ENCODE measurements around the gene ZNF808.
A peak's percentile ranks its signal among the peaks of the same experiment; 100 is the strongest.
"Not testable (repeated sequence)": the region's sequence is repeated elsewhere in the genome, so short reads cannot be mapped to it uniquely, and the experiment has no call there.

ZNF808 gene

GRCh38 chr19:52527134-52527955 lies at the start of gene ZNF808:
Gene ZNF808 (plus strand): TSS chr19:52527668. CDS start chr19:52543285, 15,617 bp downstream.
- ChIA-PET POLR2A (ENCODE audit: low non-redundant PET) (no interaction called here), CTCF (interaction anchor here (0.6 kb wide), 1 partner anchor 87 kb away, joined by 3 read pairs; no protein-coding TSS in a partner anchor)
- peak; percentile 37 for TF ChIP-seq CTCF (conservative IDR thresholded peaks at IDR 0.05; ENCODE audit: low read depth)
- H3K27ac ChIP-seq = peak within 1 kb of the TSS; percentile 86
- DNase-seq (ENCODE audit: low spot score) = peak; percentile 79

GRCh38 chr19:52484111-52484743 lies 43.2 kb upstream of the ZNF808 start:
- DNase-seq (ENCODE audit: low spot score); CTCF ChIA-PET; H3K27ac ChIP-seq; POLR2A ChIA-PET (ENCODE audit: low non-redundant PET): not testable (repeated sequence)

GRCh38 chr19:52485064-52485463 lies 42.4 kb upstream of the ZNF808 start:
- CTCF ChIA-PET = interaction anchor here (0.6 kb wide), 1 partner anchor 9 kb away, joined by 3 read pairs; no protein-coding TSS in a partner anchor
- DNase-seq (ENCODE audit: low spot score); POLR2A ChIA-PET (ENCODE audit: low non-redundant PET); H3K27ac ChIP-seq: not testable (repeated sequence)

GRCh38 chr19:52485561-52486240 lies 41.8 kb upstream of the ZNF808 start:
- DNase-seq (ENCODE audit: low spot score); POLR2A ChIA-PET (ENCODE audit: low non-redundant PET); H3K27ac ChIP-seq: not testable (repeated sequence)
- CTCF ChIA-PET = interaction anchor here (0.6 kb wide), 1 partner anchor 8 kb away, joined by 3 read pairs; no protein-coding TSS in a partner anchor

GRCh38 chr19:52492201-52492993 lies 35.1 kb upstream of the ZNF808 start:
- POLR2A ChIA-PET (ENCODE audit: low non-redundant PET) = no interaction called here
- no peak overlapping the region for H3K27ac ChIP-seq
- no peak for TF ChIP-seq CTCF (conservative IDR thresholded peaks at IDR 0.05; ENCODE audit: low read depth)
- CTCF ChIA-PET = no interaction called here
- no peak for DNase-seq (ENCODE audit: low spot score)

- DNase-seq (ENCODE audit: low spot score) = no peak
- no peak overlapping the region for H3K27ac ChIP-seq
- no peak for TF ChIP-seq CTCF (conservative IDR thresholded peaks at IDR 0.05; ENCODE audit: low read depth)
- POLR2A ChIA-PET (ENCODE audit: low non-redundant PET) = no interaction called here
- CTCF ChIA-PET = no interaction called here
Observed at GRCh38 chr19:52492994-52493470, 34.4 kb upstream of the ZNF808 start.

GRCh38 chr19:52494518-52494917 lies 33.0 kb upstream of the ZNF808 start:
- no peak overlapping the region for H3K27ac ChIP-seq
- CTCF ChIA-PET = interaction anchor here (0.6 kb wide), 1 partner anchor 9 kb away, joined by 3 read pairs; no protein-coding TSS in a partner anchor
- no peak for DNase-seq (ENCODE audit: low spot score)
- no peak for TF ChIP-seq CTCF (conservative IDR thresholded peaks at IDR 0.05; ENCODE audit: low read depth)
- POLR2A ChIA-PET (ENCODE audit: low non-redundant PET) = no interaction called here
